Measurements from ENCODE around the gene HHIPL1.

DNA sequence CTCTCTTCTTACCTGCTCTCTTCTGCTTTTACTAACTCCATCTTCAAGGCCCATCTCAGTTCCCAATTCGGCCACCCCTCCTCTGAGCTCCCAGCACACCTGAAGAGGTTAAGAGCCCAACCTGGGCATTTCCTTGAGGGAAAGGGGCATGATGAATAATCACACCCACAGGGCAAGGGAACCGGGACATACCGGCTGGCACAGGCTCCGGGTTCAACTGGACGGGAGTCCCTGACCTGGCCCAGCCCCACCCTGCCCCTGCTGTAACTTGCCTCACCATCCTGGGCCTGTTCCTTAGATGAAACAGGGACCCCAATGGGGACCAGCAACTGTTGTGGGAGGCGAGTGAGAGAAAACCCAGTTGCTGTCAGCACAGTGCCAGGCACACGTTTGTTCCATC is 49.4 kb upstream of the HHIPL1 start:
- TF ChIP-seq, protein P1, sequence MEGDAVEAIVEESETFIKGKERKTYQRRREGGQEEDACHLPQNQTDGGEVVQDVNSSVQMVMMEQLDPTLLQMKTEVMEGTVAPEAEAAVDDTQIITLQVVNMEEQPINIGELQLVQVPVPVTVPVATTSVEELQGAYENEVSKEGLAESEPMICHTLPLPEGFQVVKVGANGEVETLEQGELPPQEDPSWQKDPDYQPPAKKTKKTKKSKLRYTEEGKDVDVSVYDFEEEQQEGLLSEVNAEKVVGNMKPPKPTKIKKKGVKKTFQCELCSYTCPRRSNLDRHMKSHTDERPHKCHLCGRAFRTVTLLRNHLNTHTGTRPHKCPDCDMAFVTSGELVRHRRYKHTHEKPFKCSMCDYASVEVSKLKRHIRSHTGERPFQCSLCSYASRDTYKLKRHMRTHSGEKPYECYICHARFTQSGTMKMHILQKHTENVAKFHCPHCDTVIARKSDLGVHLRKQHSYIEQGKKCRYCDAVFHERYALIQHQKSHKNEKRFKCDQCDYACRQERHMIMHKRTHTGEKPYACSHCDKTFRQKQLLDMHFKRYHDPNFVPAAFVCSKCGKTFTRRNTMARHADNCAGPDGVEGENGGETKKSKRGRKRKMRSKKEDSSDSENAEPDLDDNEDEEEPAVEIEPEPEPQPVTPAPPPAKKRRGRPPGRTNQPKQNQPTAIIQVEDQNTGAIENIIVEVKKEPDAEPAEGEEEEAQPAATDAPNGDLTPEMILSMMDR (conservative IDR thresholded peaks at IDR 0.05 in 1 of 2, IDR thresholded peaks at IDR 0.05 in 1 of 2; ENCODE audit: extremely low read depth in 1 of 2, insufficient read depth in 1 of 2, low read depth in 1 of 2, low read length in 2 of 2) = no peak
- no peak for TF ChIP-seq EZH2 (IDR thresholded peaks at IDR 0.05; ENCODE audit: borderline replicate concordance, low read length)
